ENCODE measurements around the gene TRIM54. TPM values are rescaled to one million over a fixed set of nuclear protein-coding genes. Genes with fewer than 3 reads are reported as not detected.
A peak's percentile ranks its signal among the peaks of the same experiment; 100 is the strongest.
"Not testable (repeated sequence)": the region's sequence is repeated elsewhere in the genome, so short reads cannot be mapped to it uniquely, and the experiment has no call there.

Gene TRIM54
- total RNA-seq, 1 donor from 2014 or later, result 1.2 TPM

- DNase-seq, result no peak
Measured at GRCh38 chr2:27284996-27285395, 2.8 kb downstream of the TRIM54 start.

GRCh38 chr2:27285481-27285880 lies 3.3 kb downstream of the TRIM54 start:
- DNase-seq, result no peak

GRCh38 chr2:27288610-27289009 lies 6.4 kb downstream of the TRIM54 start:
- peak; percentile 80 for DNase-seq

- no peak for DNase-seq
Measured at GRCh38 chr2:27290549-27290948, 8.3 kb downstream of the TRIM54 start.

GRCh38 chr2:27291865-27292264 lies 9.6 kb downstream of the TRIM54 start:
- peak; percentile 28 for DNase-seq

- no peak for DNase-seq
Measured at GRCh38 chr2:27294928-27295327, 12.7 kb downstream of the TRIM54 start.

GRCh38 chr2:27296481-27296880 lies 14.3 kb downstream of the TRIM54 start:
- no peak for DNase-seq

GRCh38 chr2:27297195-27297594 lies 15.0 kb downstream of the TRIM54 start:
- no peak for DNase-seq

- no peak for DNase-seq
Measured at GRCh38 chr2:27298391-27299080, 16.3 kb downstream of the TRIM54 start.

GRCh38 chr2:27300606-27301005 lies 18.4 kb downstream of the TRIM54 start:
- not testable (repeated sequence) for DNase-seq

- peak; percentile 82 for DNase-seq
Measured at GRCh38 chr2:27303093-27304025, 21.1 kb downstream of the TRIM54 start.

GRCh38 chr2:27304488-27305240 lies 22.4 kb downstream of the TRIM54 start:
- DNase-seq, result no peak

GRCh38 chr2:27305516-27305915 lies 23.3 kb downstream of the TRIM54 start:
- DNase-seq, result no peak

GRCh38 chr2:27306136-27306535 lies 23.9 kb downstream of the TRIM54 start:
- no peak for DNase-seq

GRCh38 chr2:27306573-27307286 lies 24.5 kb downstream of the TRIM54 start:
- no peak for DNase-seq

- no peak for DNase-seq
Measured at GRCh38 chr2:27307287-27307544, 25.0 kb downstream of the TRIM54 start.

- no peak for DNase-seq
Measured at GRCh38 chr2:27307545-27308358, 25.5 kb downstream of the TRIM54 start.

- DNase-seq, result peak; percentile 69
Measured at GRCh38 chr2:27308359-27308881, 26.2 kb downstream of the TRIM54 start, which contains the start of gene UCN. TSS of gene UCN (minus strand) at chr2:27308445. CDS start at chr2:27307895, 550 bp downstream.

- no peak for DNase-seq
Measured at GRCh38 chr2:27309651-27310050, 27.4 kb downstream of the TRIM54 start.

- DNase-seq, result no peak
Measured at GRCh38 chr2:27312152-27312551, 29.9 kb downstream of the TRIM54 start.

- DNase-seq, result peak; percentile 64
Measured at GRCh38 chr2:27313882-27314645, 31.8 kb downstream of the TRIM54 start.
